Measurements from ENCODE around the gene CCNJ.

- TF ChIP-seq CTCF (IDR thresholded peaks at IDR 0.05; ENCODE audit: low read depth, low read length, poor library complexity, severe bottlenecking) (no peak), EZH2phosphoT487 (IDR thresholded peaks at IDR 0.05; ENCODE audit: borderline replicate concordance, low read length) (no peak)
These were observed 45.1 kb upstream of the CCNJ start for GRCh38 chr10:95998255-95998784.

All from DOHH2 (cell line).